Measurements from ENCODE around the gene GSS.

Gene GSS

DNA sequence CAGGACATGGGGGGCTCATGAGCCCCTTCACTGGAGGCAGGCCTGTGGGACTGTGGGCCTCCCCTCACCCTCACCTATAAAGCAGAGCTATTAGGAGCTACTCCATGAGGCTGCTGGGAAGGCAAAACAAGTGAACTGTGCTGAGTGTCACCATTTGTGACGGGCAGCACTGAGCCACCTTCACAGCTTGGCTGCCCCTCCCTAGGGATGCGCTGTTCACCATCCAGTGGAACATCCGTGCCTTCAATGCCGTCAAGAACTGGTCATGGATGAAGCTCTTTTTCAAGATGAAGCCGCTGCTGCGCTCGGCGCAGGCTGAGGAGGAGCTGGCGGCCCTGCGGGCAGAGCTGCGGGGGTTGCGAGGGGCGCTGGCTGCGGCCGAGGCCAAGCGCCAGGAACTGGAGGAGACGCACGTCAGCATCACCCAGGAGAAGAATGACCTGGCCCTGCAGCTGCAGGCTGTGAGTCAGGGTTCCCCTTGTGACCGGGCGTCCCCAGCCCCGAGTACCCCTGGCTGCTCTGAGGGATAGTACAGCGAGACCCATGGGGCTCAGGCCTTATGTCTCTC lies 38.4 kb upstream of the GSS start:
- DNase-seq (ENCODE audit: low spot score): no peak

DNA sequence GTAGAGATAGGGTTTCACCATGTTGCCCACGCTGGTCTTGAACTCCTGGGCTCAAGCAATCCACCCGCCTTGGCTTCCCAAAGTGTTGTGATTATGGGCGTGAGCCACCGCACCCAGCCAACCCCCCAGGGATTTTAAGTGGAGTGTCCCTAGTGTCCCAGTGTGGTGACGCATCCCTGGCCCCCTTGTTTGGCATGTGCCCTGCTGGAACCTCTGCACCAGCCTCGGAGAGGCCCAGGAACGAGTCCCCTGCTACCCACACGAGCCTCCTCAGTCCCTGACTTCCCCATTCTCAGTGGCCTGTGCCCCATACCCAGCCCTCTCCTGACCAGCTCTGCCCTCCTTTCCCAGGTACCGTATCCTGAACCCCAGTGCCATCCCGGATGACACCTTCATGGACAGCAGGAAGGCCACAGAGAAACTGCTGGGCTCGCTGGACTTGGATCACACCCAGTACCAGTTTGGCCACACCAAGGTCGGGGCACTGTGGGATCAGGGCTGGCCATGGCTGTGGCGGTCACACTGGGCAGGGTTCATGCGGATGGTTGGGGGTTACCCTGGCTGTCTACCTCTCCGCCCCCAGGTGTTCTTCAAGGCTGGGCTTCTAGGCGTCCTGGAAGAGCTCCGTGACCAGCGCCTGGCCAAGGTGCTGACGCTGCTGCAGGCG lies 37.3 kb upstream of the GSS start:
- no peak for DNase-seq (ENCODE audit: low spot score)

DNA sequence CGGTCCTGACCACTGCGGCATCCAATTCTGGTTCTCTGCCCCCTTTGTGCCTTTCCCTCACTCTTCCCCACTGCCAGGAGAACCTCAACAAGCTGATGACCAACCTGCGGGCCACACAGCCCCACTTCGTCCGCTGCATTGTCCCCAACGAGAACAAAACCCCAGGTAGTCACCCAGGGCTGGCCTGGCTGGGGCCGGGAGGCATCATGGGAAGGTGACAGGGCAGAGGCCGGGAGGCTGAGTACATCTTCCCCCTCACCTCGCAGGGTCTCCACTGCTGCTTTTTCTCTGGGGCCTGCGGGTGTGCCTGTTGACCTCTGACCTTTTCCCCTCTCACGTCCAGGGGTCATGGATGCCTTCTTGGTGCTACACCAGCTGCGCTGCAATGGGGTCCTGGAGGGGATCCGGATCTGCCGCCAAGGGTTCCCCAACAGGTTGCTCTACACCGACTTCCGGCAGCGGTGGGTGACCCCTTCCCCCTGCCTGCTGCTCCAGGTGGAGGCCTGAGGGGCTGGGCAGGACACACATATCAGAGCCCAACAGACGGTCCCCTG lies 35.1 kb upstream of the GSS start:
- no peak for DNase-seq (ENCODE audit: low spot score)

DNA sequence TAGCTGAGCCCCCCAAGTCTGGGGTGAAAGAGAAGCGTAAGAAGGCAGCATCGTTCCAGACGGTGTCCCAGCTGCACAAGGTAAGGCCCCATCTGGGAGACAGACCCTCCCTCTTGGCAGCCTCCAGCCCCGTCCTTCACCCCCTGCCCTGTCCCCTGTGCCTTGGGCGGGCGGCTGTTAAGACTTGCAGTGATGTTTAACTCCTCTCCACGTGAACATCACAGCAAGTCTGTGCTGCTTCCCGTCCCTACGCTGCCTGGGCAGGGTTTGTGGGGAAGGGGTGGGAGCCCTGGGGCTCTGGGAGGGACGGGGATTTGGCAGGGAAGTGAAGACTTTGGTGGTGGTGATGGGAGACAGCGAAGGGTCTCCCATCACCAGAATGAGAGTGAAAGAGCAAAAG lies 34.6 kb upstream of the GSS start:
- DNase-seq (ENCODE audit: low spot score): no peak

DNA sequence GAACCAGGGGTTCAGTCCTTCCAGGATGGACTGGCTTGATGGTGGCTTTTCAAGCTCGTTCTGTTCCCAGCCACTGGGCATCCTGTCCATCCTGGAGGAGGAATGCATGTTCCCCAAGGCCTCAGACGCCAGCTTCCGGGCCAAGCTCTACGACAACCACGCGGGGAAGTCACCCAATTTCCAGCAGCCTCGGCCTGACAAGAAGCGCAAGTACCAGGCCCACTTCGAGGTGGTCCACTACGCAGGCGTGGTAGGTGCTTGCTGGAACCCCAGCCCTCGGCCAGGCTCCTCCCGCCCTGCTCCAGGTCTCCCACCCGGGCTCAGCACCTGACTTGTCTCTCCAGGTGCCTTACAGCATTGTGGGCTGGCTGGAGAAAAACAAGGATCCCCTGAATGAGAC lies 34.1 kb upstream of the GSS start:
- DNase-seq (ENCODE audit: low spot score): no peak

DNA sequence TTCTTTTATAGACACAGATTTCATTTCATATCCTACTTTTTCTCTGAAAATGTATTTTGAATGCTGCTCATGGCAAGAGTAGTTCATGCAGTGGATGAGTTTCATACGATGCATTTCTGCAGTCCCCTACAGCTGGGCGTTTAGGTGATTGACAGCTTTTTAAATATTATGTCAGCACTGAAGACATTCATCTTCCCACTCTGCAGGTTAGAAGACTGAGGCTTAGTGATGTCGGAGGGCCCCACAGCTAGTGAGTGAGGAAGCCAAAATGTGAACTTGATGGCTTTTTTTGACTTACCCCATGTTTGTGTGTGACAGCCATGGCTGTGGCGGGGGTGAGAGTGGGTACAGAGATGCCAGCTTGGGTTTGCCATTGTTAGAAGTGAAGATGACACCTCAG lies 33.5 kb upstream of the GSS start:
- DNase-seq (ENCODE audit: low spot score): no peak

DNA sequence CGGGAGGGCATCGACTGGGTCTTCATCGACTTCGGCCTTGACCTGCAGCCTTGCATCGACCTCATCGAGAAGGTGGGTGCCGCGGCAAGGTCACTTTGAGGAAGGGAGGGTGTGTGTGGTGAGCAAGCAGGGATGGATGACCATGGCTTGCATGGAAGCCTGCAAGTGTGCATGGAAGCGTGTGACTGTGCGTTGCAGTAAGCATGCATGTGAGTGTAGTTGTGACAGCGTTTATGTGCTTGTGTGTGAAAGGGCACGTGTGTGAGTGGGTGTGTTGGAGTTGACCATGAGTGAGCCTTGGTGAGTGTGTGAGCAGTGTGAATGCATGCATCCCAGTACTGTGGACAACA lies 32.6 kb upstream of the GSS start:
- DNase-seq (ENCODE audit: low spot score): no peak

DNA sequence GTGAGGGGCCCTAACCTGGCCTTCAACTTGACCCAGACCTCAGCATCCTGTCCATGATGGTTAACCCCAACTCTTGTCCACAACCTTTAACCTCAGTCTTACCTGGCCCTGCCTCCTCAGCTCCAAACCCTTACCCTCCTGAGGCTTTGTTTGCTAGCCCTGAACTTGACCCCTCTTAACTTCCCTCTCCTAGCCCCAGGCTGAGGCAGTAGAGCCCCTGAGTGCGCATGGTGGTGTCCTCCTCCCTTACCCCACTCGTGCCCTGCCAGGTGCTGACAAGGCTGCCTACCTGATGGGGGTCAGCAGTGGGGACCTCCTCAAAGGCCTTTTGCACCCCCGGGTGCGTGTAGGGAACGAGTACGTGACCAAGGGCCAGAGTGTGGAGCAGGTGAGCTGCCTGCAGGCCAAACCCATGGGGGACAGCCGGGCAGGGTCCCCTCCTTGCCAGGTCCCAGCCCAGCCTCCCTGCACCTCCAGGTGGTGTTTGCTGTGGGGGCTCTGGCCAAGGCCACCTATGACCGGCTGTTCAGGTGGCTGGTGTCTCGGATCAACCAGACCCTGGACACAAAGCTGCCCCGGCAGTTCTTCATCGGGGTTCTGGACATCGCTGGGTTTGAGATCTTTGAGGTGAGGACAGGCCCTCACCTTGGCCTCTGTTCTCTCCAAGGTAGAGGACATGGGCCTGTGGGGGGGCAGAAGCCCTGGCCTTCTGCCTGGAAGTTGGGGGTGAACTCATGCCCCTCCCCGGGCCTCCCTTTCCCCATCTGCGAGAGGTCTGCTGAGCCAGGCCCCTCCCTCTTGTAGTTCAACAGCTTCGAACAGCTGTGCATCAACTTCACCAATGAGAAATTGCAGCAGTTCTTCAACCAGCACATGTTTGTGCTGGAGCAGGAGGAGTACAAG lies 31.9 kb upstream of the GSS start:
- DNase-seq (ENCODE audit: low spot score): no peak

DNA sequence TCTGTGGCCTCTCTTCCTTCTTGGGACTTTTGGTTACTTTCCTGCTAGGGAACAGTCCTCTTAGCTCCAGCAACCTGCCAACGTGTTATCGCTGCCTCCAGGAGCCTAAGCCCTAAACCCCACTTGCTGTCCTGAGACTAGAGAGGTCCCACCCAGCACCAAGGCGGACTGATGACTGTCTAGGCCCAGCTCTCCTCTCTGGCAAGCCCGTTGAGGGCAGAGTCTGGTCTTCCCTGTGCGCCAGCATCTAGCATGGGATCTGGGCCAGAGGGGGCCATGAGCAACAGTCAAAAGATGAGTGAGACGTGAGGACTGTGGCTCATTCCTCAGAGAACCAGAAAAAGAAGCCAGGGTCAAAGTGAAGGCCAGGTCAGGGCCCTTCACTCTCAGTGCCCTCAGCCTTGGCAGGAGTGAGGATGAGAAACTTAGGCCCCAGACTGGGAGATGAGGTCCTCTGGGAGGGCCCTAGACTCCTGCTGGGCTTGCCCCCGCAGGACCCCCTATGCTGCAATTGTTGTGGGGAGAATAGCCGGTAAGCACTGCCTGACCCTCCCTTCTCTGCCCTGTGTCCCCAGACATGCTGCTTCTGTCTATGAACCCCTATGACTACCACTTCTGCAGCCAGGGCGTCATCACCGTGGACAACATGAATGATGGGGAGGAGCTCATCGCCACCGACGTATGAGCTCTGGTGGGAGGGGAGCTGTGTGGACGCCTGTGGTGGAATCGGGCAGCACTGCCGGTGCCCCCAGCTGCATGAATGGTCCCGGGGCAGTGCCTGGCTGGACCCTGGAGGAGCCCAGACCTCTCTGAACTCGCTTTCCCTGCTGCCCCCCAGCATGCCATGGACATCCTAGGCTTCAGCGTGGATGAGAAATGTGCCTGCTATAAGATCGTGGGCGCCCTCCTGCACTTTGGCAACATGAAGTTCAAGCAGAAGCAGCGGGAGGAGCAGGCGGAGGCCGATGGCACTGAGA lies 31.0 kb upstream of the GSS start:
- no peak for DNase-seq (ENCODE audit: low spot score)

DNA sequence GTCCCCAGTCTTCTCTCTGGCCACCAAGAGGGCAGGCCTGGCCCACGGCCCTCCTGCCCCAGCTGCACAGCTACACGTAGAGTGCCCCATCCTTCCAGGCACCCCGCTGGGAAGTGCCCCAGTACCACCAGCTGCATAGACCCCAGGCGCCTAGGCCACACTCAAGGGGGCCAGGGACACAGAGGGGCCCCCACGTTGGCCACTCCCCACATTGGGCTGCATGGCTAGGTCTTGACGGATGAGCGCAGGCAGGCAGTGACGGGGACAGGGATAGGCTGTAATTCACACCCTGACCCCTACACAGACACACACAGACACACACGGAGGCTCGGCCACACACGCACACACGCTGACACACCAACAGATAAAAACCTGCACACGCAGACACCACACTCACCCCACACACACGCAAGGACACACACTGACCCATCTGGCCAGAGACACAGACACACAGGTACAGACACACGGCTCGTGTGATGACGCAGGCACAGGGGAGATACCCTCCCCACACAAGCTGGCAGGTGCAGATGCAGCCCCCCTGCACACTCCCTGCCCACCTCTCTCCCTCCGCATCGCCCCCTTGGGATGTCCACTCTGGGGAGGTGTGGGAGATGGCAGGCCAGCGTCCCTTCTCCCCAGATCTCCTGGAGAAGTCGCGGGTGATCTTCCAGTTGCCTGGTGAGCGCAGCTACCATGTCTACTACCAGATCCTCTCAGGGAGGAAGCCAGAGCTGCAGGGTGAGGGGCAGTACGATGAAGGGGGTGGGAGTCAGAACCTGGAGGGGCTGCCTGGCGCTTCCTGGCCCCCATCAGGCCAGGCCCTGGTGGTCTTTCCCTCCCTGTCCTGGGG lies 30.1 kb upstream of the GSS start:
- DNase-seq (ENCODE audit: low spot score): no peak

DNA sequence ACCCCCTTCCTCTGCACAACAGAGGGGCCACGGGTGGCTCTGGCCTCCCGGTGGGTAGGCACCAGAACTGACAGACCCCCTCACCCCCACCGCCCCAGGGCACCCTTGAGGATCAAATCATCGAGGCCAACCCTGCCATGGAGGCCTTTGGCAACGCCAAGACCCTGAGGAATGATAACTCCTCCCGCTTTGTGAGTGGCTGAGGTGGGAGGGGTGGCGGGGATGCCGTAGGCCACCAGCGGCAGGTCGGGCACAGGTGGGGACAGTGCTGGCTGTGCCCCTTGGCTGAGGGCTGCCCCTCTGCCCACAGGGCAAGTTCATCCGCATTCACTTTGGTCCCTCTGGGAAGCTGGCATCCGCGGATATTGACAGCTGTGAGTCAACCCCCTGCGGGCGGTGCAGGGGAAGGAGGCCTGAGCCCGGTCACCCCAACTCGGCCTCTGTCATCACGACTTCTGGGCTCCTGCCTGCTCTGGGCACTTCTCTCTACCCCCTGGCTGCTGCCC lies 29.2 kb upstream of the GSS start:
- DNase-seq (ENCODE audit: low spot score): no peak

DNA sequence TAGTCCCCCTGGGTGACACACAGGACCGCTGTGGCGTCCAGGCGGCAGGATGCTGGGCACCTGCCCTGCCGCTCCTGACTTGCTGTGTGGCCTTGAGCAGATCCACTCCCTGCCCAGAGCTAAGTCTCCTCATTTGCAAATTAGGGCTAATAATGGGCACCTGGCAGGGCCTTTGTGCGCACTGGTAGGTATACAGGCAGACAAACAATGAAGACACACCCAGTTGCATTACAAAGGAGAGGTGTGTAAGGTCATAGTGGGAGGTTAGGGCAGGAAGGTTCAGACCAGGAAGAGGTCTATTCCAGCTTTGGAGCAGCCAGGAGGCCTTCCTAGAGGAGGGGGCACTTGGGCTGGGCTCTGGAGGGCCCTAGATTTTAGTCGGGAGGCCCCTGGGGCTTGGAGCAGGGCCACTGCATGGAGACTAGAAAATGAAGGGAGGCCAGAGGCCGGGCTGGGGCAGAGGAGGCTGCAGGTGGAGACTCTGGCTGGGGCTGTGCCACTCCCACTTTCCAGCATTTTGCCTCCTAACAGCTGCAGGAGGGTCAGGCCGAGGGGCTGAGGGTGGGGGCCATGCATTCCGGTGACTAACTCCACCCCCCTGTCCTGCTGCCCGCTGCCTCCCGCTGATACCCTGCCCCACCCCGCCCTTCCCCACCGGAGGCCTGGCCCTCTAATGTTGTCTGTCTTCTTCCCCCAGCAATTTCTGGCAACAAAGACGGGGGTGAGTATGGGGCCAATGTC lies 28.6 kb upstream of the GSS start:
- no peak for DNase-seq (ENCODE audit: low spot score)

DNA sequence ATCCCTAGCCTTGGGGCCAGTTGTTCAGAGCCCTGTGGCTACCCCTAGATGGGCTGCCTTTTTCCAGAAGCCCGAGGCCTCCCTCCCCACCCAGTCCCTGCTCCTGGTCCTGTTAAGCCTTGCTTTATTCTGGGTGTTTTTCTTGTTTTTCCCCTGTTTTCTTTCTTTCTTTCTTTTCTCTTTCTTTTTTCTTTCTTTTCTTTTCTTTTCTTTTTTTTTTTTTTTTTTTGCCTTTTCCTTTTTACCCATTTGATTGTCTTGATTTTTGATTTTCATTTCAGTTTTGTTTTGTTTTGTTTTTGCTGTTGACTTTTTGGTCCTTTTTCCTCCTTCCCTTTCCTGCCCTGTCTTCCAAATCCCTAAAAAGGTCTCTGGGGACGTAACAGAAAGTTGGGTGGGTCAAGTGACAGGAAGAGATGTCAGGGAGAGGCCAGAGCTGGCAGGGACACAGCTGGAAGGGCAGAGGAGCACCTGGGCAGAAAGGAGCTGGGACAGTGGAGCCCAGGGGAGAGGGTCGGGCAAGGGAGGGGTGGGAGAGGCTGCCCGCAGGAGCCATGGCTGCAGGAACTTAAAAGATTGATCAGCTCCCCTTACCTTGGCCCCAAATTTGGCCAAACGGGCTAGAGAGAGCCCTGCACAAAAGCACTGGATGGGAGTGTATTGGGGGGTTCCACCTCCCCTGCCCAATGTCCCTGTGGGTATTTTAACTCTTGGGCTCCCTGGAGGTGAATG lies 27.6 kb upstream of the GSS start:
- no peak for DNase-seq (ENCODE audit: low spot score)

DNA sequence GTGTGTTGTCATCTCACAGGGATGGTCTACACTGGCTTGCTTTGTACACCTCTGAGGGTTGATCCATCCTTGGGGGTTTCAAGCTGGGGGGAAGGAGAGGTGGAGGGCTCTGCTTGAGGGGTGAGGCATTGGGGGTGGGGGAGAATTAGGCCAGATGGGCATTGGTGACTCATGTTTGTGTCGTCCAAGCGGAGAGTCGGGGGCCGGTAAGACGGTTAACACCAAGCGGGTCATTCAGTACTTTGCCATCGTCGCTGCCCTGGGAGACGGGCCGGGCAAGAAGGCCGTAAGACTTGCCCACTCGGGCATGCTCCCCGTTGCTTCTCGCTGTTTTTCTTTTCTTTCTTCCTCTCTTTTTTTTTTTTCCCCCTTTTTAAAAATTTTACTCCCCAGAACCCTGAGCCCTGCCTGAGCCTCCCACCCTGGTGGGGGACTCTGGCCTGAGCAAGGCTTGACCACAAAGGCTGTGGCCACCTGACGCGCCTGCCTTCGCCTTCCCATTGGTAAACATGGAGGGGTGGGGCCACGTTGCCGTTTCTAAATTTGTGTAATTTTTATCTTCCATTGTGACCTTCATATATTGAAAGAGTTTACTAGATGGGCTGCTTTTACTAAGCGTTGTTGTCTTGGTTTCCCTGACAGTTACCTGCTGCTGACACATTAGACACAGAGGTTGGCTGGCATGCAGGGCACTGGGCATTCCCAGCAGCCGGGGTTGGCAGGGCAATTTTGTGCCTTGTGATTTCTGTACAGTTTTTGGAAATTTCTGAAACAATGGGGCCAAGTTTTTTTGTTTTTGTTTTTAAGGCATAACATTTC lies 26.9 kb upstream of the GSS start:
- DNase-seq (ENCODE audit: low spot score): no peak

DNA sequence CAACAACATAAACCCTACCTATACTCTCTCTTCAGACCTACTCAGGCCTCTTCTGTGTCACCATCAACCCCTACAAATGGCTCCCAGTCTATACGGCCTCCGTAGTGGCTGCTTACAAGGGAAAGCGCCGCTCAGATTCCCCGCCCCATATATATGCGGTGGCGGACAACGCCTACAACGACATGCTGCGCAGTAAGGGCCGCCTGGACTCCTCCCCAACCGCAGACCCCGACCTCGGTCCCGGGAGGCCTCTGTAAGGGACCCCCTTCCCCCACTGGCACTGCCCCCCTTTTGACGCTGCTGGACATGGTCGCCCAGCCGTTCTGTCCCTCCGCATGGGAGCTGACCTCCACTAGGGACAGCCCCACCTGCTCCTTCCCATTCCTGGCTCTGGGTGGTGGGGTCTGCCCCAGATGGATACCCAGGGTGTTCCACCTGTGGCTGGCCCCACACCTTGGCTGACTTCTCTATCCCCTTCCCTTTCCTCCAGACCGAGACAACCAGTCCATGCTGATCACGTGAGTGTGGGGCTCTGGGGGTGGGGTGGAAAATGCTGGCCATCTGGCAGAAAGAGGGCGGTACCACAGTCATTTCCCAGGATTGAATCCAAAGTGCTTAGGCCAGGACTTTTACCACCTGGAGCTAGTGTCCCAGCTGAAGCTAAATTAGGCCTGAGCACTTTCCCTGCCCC lies 25.1 kb upstream of the GSS start:
- no peak for DNase-seq (ENCODE audit: low spot score)

DNA sequence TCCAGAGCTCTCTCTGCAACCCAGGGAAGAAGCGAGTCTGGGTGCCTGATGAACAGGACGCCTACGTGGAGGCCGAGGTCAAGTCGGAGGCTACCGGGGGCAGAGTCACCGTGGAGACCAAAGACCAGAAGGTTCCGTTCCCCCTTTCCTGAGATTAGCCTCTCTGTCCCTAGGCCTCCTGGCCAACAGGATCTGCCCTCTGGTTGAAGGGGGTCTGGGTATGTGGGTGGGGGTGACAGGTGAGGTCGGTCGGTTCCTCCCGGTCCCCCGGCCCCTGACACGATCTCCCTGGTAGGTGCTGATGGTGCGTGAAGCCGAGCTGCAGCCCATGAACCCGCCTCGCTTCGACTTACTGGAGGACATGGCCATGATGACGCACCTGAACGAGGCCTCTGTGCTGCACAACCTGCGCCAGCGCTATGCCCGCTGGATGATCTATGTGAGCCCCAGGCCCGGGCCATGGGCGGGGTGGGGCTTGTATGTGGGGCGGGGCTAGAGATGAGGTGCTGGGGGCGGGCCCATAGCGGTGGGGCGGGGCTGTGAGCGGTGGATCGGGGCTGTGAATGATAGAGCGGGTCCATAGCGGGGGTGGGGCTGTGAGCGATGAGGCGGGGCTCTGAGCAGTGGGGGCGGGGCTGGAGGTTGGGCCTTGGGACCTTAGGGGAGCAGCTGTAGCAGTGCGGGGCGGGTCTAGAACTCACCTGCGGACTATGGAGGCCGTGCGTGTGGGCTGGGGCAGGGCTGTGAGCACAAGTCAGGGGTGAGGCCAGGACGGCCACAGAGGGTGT lies 24.0 kb upstream of the GSS start:
- DNase-seq (ENCODE audit: low spot score): no peak
